Lung (tissue), 12 donors: Measurements from ENCODE around the gene SUPT4H1. TPM values are rescaled to one million over a fixed set of nuclear protein-coding genes. Genes with fewer than 3 reads are reported as not detected.

Experiments used
- ATAC-seq: fragments of 200-7000 bp; cut with Tn5 transposase; one replicate; pipeline ENCODE4 v1.9.1; 2020; ENCODE audit warnings: moderate number of reproducible peaks; ENCODE audit not compliant: insufficient read depth, low FRiP score
- DNase-seq, 3 donors: peaks; one replicate each; pipeline ENCODE4 v3.0.0-alpha.2; 2013 to 2017
- H3K27ac ChIP-seq, 2 donors: one replicate each; pipeline ENCODE4 v1.5.1; 2013; ENCODE audit warnings: mild to moderate bottlenecking in 2 of 2, moderate library complexity in 2 of 2, control low read depth in 1 of 2, inconsistent platforms in 1 of 2, low read depth in 1 of 2, low read length in 1 of 2
- H3K27me3 ChIP-seq, 3 donors: one replicate each; pipeline ENCODE4 v1.5.1; 2013; ENCODE audit warnings: low read length in 2 of 3; ENCODE audit not compliant: control insufficient read depth in 3 of 3, insufficient read depth in 3 of 3
- H3K36me3 ChIP-seq, 4 donors: one replicate each; pipeline ENCODE4 v1.5.1; 2013; ENCODE audit warnings: low read length in 4 of 4, mild to moderate bottlenecking in 1 of 4, moderate library complexity in 1 of 4; ENCODE audit not compliant: control insufficient read depth in 4 of 4, insufficient read depth in 4 of 4
- H3K4me1 ChIP-seq, 5 donors: one replicate each; pipeline ENCODE4 v1.5.1; 2013; ENCODE audit warnings: low read length in 5 of 5, mild to moderate bottlenecking in 2 of 5, moderate library complexity in 1 of 5; ENCODE audit not compliant: control insufficient read depth in 5 of 5, insufficient read depth in 5 of 5
- H3K4me3 ChIP-seq: one replicate; pipeline ENCODE4 v1.5.1; 2013; ENCODE audit warnings: mild to moderate bottlenecking, control low read depth, moderate library complexity
- H3K9ac ChIP-seq, 2 donors: one replicate each; pipeline ENCODE4 v1.5.1; 2013; ENCODE audit warnings: low read length in 2 of 2, control low read depth in 1 of 2; ENCODE audit not compliant: insufficient read depth in 1 of 2
- H3K9me3 ChIP-seq, 4 donors: one replicate each; pipeline ENCODE4 v1.5.1; 2013; ENCODE audit warnings: low read length in 3 of 4, mild to moderate bottlenecking in 1 of 4, moderate library complexity in 1 of 4; ENCODE audit not compliant: control insufficient read depth in 4 of 4, insufficient read depth in 3 of 4
- CTCF ChIP-seq: IDR thresholded peaks from 2 replicates; pipeline ENCODE4 v1.5.1; 2012; ENCODE audit warnings: mild to moderate bottlenecking; ENCODE audit errors: control extremely low read depth, extremely low read depth
- WGBS, 2 donors: extraction: QIAGEN DNeasy Blood & Tissue Kit; methylation state at CpG; one replicate each; pipeline ENCODE4 v1.1.7; 2013; 5-methylcytosine and 5-hydroxymethylcytosine counted together
- polyA plus RNA-seq, 2 donors: library from polyadenylated mRNA; stranded (reverse); fragments of 200-250 nt; gene quantifications; one replicate each; pipeline ENCODE4 v1.2.1, GENCODE V29; 2013
- total RNA-seq, 2 donors: library from RNA; depleted of rRNA in 1 of 2; stranded (reverse); fragments of >200 nt in 1 of 2; gene quantifications; one replicate each; pipeline ENCODE4 v1.2.1, GENCODE V29; 2014 to 2021
- donor health status: control.
- donor health status: control.
- donor health status: Bipolar disorder and iron deficiency.
- donor health status: healthy.
- donor health status: DM: yes; HTN: yes; CAD: no.

The SUPT4H1 gene
- total and polyA plus RNA-seq, 4 donors, result 54.6 to 97.5 (median 67.4) TPM

GRCh38 chr17:58365980-58366595, 14.1 kb upstream of the SUPT4H1 start:
- Histone ChIP-seq H3K9ac (no peak overlapping the region), H3K36me3 (peaks cover 0 to 8% (median 0%) of the 10 kb centered on the region in 4 donors), H3K27ac (no peak overlapping the region), H3K4me1 (no peaks in the 10 kb centered on the region), H3K4me3 (no peak overlapping the region), H3K27me3 (no peaks in the 10 kb centered on the region), H3K9me3 (no peaks in the 10 kb centered on the region)
- no peak for TF ChIP-seq CTCF
- WGBS, 2 donors, result 76 to 79% methylated on average over 5 of the region's 5 CpGs
- no peak for DNase-seq
- ATAC-seq, result no peak

GRCh38 chr17:58365185-58365979, 13.4 kb upstream of the SUPT4H1 start:
- no peak for TF ChIP-seq CTCF
- no peak overlapping the region for H3K9ac ChIP-seq
- no peaks in the 10 kb centered on the region for H3K4me1 ChIP-seq
- H3K4me3 ChIP-seq, result no peak overlapping the region
- no peak overlapping the region for H3K27ac ChIP-seq
- no peaks in the 10 kb centered on the region for H3K27me3 ChIP-seq
- peaks cover 0 to 8% (median under 1%) of the 10 kb centered on the region in 4 donors for H3K36me3 ChIP-seq
- DNase-seq (no peak), ATAC-seq (no peak)
- no peaks in the 10 kb centered on the region for H3K9me3 ChIP-seq

GRCh38 chr17:58364270-58364942, 12.4 kb upstream of the SUPT4H1 start:
- no peak for ATAC-seq

More at GRCh38 chr17:58364270-58364942, 12.4 kb upstream of the SUPT4H1 start:
- TF ChIP-seq CTCF, result no peak
- Histone ChIP-seq H3K9me3 (no peaks in the 10 kb centered on the region), H3K27ac (no peak overlapping the region), H3K9ac (no peak overlapping the region), H3K4me3 (no peak overlapping the region), H3K36me3 (peaks cover 0 to 9% (median under 1%) of the 10 kb centered on the region in 4 donors), H3K4me1 (no peaks in the 10 kb centered on the region), H3K27me3 (no peaks in the 10 kb centered on the region)
- DNase-seq, result no peak
- 75 to 77% methylated on average over 7 of the region's 7 CpGs for WGBS, 2 donors
